ENCODE measurements around the gene PAF1.

Gene PAF1

DNA sequence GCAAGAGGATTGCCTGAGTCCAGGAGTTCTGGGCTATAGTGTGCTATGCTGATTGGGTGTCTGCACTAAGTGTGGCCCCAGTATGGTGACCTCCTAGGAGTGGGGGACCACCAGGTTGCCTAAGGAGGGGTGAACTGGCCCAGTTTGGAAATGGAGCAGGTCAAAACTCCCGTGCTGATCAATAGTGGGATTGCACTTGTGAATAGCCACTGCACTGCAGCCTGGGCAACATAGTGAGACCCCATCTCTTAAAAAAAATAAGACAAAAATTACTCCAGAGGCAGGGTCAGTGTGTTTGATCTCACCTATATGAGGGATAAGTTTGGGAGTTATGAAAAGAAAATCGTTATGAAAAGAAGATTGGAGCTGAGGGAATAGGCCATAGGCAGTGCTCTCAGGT is 21.7 kb downstream of the PAF1 start:
- DNase-seq (ENCODE audit: insufficient read length, low spot score) (no peak), FAIRE-seq (no peak)
- TF ChIP-seq, protein P1, sequence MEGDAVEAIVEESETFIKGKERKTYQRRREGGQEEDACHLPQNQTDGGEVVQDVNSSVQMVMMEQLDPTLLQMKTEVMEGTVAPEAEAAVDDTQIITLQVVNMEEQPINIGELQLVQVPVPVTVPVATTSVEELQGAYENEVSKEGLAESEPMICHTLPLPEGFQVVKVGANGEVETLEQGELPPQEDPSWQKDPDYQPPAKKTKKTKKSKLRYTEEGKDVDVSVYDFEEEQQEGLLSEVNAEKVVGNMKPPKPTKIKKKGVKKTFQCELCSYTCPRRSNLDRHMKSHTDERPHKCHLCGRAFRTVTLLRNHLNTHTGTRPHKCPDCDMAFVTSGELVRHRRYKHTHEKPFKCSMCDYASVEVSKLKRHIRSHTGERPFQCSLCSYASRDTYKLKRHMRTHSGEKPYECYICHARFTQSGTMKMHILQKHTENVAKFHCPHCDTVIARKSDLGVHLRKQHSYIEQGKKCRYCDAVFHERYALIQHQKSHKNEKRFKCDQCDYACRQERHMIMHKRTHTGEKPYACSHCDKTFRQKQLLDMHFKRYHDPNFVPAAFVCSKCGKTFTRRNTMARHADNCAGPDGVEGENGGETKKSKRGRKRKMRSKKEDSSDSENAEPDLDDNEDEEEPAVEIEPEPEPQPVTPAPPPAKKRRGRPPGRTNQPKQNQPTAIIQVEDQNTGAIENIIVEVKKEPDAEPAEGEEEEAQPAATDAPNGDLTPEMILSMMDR (IDR thresholded peaks at IDR 0.05; ENCODE audit: insufficient read depth, missing control alignments): no peak

DNA sequence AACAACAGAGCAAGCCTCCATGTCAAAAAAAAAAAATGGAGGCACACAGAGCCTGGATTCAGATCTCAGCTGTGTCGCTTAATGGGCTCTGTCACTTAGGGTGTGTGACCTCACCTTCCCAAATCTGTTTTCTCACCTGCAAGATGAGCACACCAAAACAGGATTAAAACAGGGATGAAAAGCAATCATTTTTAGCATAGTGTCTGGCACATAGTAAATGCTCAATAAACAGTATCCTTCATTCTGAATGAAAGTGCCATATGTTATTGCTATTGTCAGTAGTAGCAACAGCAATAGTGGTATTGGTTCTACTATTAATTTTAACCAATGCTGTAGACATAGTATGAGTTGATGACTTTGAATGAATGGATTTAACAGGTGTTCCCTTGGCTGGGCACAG is 25.4 kb downstream of the PAF1 start:
- no peak for DNase-seq (ENCODE audit: insufficient read length, low spot score)
- TF ChIP-seq, protein P1 (IDR thresholded peaks at IDR 0.05; ENCODE audit: insufficient read depth, missing control alignments): no peak
- FAIRE-seq: no peak

DNA sequence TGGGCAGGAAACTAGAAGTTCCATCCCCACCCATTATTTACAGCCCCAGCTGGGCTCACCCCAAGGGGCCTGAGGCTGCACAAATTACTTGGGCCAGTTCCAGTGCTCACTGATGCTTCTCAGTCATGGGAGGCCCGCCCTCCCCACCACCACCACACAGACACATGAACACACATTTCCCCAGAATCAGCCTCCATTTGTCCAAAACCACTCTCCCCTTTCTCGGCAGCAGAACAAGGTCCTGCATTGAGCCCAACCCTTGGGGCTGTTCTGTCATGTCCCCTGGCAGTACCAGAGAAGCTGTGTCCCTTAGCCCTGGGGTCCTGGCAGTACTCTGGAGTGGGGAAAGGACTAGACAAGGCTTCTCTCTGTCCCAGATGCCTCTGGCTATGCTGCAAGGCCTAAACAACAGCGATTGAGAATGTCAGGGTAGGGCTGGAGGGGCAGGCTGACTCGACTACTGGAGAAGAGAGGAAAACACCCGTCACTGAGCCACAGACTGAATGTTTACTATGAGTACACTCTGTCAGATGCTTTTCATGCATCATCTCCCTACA is 26.9 kb downstream of the PAF1 start:
- FAIRE-seq: no peak
- no peak for DNase-seq (ENCODE audit: insufficient read length, low spot score)

DNA sequence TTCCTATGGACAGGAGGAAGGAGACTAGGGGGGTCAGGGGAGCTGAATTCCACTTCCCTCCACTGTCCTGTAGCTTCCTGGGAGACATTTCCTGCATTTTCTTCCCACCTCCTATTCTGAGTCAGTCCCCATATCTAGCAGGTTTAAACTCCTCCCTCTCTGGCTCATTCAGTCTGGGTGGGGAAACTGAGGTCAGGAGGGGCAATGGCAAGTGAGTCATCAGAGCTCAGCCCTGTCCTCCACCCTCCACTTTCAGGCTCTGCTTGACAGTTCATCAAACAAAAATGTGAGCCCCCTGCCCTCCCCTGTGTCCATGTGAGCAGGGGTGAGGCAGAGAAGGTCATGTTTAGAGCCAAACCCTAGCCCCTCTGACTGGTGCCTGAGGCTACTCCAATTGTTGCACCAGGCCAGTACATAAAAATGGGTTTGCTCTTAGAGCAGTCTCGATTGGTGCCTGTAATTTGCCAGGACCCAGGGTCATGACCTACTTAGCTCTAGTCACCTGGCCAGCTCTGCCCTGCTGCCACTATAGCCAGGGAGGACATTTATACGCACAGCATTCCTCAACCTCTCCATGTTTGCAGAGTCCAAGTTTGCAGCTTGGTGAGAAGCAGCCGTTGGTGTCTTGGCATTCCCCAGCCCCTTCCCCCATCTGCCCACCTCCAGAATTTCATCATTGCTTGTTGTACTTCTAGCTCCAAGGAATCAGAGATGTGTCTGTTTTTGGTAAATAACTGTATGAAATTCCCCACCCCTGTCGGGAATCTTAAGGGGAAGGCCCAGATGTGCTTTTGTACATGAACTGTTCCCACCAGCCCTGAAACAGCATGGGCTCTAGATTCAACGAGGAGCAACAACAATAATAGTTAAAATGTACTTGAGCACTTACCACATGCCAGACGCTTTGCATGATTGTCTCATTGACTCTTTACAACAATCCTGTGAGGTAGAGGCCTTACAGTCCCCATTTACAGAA is 27.9 kb downstream of the PAF1 start:
- no peak for DNase-seq (ENCODE audit: insufficient read length, low spot score)
- TF ChIP-seq, protein P1 (IDR thresholded peaks at IDR 0.05; ENCODE audit: insufficient read depth, missing control alignments): no peak
- no peak for FAIRE-seq

More for the DNA sequence above, 26.9 kb downstream of the PAF1 start:
- TF ChIP-seq, protein P1 (IDR thresholded peaks at IDR 0.05; ENCODE audit: insufficient read depth, missing control alignments): no peak

DNA sequence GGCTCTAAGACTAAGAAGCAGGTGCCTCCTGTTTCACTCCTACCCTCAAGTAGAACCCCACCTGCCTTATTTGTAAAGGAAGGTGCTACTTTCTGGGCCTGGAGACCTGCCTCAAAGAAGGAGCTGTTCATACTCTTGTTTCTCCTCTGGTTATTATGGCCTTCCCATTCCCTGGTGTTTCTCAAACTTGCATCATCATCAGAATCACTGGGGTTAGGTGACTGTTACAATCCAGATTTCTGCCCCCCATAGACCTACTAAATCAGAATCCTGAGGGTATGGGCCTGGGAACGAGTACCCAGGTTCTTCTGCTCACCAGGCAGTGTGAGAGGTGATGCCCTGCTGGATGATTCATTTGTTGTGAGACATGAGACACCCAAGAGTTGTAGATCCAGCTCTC is 30.3 kb downstream of the PAF1 start:
- FAIRE-seq (no peak), DNase-seq (ENCODE audit: insufficient read length, low spot score) (no peak)
- TF ChIP-seq, protein P1 (IDR thresholded peaks at IDR 0.05; ENCODE audit: insufficient read depth, missing control alignments): no peak

DNA sequence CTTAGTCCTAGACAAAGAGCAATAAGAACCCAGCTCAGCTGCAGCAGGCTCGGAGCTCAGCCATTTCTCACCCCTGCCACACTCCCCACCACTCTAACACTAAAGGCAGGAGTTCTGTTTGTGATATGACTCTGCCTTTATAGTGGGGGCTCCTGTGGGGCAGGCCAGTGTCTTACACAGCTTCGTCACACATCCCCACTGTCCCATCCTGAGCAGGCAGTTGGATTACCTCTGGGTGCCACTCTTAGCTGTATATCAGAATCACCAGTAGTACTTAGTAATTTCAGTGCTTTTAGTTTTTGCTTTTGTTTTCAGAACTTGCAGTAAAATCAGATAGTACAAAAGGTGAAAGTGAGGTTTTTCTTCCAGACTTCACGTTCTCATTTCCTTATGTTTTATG is 31.9 kb downstream of the PAF1 start:
- FAIRE-seq (no peak), DNase-seq (ENCODE audit: insufficient read length, low spot score) (no peak)
- TF ChIP-seq, protein P1 (IDR thresholded peaks at IDR 0.05; ENCODE audit: insufficient read depth, missing control alignments): no peak

DNA sequence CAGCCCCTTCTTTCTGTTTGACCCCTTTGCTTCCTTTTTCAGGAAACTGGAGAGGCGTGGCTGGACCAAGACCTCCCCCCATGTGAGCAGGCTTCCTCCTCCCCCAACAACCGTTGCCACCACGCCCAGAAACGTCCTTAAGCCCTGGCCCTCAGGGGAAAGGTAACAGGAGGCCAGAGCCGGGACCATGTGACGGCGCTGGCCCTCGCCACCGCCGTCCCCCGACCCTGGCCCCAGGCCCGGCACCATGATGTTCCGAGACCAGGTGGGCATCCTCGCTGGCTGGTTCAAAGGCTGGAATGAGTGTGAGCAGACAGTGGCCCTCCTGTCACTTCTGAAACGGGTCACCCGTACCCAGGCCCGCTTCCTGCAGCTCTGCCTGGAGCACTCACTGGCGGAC is 34.3 kb downstream of the PAF1 start:
- no peak for DNase-seq (ENCODE audit: insufficient read length, low spot score)
- TF ChIP-seq, protein P1 (IDR thresholded peaks at IDR 0.05; ENCODE audit: insufficient read depth, missing control alignments): no peak
- no peak for FAIRE-seq

Measured in D721Med (cell line).